NCI-H146 treated with DMSO at 0.1 percent for 48 hours (cell line): ENCODE data around the gene KLHL29.

Source experiments
- DNase-seq: peaks from one replicate; lab custom pipeline; 2025; ENCODE audit not compliant: unreplicated experiment; lab: John Stamatoyannopoulos, UW

KLHL29 gene

DNA sequence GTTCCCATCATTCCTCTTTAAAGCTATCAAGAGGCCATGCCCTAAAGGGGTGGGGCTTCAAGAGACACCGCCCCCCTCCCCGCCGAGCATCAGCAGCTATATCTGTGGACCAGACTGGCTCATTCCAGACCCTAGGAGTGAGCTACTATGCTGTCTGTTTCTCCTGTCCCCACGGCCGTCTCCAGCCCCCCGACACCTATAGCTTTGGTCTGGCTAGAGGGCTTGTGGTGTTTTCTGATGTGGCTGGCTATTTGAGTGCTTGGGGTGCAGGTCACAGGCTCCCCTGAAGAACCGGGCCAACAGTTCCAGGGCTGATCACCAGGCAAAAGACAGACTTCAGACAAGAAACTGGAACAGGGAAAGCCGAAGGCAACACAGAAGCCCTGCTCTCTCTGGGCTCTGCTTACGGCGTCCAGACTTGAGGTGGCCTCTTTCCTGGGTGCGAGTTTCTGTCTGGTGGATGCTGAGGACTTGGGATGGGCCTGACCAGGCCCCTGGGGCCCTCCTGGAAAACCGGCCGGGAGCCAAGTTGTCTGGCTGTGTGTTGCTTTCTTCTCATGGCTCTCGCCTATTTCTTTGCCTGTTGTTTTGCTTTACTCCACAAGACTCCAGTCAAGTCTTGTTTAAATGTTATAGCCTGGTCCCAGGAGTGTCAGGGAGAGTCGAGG, 83.6 kb downstream of the KLHL29 start:
- DNase-seq: no peak

DNA sequence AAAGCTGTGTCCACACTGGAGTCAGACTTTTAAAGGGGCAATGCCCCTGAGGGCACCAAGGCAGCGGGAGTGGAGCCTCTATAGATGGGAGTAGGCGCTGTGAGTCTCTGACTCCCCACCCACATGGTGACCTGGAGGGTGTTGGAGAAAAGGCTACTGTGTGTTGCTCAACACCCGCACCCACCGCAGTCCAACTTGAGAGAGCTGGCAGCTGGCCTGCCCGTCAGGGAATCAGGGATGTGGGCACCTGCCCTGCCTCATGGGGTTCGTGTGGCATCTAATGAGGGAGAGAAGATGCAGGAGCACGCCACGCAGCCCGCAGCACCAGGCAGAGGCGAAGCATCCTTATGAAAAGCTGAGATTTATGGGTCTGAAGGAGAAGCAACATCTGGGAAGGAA, 84.2 kb downstream of the KLHL29 start:
- DNase-seq: no peak

DNA sequence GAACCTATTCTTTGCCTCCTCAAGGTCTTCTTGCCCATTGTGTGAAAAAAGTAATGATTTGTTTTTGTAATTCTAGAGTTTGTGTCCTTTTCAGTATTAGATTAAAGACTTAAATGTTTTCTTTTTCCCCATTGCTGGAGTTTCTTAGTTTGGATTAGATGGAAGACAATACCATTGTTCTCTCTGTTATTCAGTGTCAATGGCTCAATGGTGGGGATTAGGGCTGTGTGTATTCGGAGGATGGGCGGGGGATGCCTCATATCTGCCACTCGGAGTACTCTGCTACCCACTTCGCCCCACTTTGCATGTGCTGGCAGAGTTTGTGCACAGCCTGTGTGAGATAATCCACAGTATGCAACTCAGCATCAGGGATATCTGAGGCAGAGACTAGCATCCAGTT, 90.1 kb downstream of the KLHL29 start:
- DNase-seq: no peak

GRCh38 chr2:23475473-23475872, 90.5 kb downstream of the KLHL29 start:
- DNase-seq: no peak

DNA sequence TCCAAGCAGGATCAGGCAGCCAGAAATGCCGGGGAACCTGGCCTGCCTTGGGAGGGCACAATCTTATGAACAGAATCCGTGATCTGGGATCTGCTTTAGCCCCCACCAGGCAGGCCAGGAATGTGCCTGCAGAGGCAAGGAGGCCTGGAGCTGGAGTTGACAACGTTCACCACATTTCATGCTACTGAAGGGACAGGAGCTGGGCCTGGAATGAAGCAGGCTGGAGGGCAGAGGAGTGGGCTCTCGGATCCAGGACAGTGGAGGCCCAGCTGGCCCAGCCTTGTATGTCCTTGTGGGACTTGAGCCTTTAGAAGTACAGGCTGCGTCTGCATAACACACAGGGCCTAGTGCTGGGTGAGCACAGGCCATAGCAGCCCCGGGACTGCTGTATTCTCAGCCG, 91.8 kb downstream of the KLHL29 start:
- DNase-seq: no peak

- no peak for DNase-seq
Observed at GRCh38 chr2:23477392-23477791, 92.4 kb downstream of the KLHL29 start.

DNA sequence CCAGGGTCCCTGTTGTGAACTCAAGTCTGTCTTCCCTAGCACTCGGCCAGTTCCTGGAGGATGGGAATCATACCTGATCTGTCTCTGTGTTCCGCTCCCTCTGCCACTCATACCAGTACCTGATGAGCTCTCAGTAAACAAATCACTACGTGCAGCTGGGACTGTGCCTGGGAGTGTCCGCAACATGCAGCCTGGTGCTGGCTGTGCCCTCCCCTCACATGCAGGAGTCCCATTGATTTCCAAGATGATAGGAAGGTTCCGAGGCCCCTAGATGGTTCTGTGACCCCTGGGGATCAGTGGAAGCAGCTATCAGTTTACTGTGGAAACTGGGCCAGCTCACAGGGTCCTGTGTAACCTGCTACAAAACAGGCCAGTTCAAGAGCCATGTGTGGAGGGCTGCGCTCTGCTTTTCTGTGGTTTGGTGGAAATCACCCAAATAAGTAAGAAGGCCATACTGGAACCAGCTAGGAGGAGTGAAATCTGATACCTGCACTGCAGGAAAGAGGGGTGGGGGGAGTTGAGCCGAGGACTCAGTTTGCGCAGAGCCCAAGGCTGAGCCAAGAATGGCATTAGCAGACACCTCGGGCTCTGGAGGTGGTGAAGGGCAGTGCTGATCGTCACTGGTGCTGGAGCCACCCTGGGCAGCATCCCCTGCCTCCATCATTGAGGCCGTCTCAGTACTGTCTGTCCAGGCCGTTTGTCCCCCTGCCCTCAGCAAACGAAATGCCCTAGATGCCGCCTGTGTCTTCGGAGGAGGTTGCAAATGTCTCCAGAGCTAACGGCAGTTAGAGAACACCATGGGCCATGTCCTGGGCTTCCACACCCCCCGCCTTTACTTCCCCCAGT, 93.3 kb downstream of the KLHL29 start:
- DNase-seq: no peak

DNA sequence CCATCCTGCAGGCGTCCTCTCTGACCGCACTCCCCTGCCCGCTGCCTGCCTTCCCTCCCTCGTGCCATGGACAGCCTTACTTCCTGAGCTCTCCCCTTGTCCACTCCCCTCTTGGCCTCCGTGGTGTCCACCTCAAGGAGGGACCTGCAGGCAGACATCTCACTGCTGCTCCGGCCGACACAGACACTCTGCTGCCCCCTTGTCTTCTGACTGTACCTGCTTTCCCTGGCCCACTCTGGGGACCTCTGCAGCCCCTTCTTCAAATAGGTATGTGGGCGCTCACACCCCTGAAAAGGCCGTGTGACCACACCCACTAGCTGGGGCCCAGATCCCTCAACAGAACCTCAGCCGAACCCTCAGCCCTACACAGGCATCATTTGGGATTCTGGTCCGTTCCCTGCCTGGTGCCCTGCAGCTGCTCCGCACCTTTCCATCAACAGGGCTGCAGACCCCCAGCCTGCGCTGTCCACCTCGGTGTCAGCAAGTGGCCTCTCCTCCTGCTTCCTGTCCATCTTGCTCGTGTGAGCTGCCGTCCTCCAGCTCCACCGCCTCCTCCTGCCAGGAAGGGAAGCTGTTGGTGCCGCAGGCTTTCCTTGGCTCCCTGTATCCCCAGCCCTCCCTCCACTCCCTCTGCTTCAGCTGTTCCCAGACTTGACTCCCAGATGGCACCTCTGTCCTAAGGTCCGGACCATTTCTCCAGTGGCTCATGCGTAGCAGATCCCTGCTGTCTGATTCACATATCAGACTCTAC, 94.1 kb downstream of the KLHL29 start:
- no peak for DNase-seq

- DNase-seq: no peak
Observed at GRCh38 chr2:23480957-23481797, 96.2 kb downstream of the KLHL29 start.

DNA sequence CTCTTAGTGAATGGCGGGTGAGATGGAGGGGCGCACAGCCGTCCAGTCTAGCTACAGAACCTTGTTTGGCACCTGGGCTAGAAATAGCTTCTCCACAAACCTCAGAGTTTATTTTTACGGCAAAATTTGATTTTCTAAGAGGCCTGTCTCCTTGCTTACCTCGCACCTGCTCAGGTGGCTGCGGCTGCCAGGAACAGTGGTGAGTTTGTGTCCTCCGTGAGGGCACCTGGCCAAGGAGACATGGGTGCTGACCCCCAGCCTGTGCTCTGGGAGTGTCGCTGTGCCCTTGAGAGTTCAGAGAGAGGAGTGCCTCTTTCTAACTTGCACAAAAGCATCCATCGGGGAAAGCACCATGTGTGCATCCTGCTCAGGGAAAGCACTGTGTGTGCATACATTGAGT, 97.2 kb downstream of the KLHL29 start:
- DNase-seq: no peak

DNA sequence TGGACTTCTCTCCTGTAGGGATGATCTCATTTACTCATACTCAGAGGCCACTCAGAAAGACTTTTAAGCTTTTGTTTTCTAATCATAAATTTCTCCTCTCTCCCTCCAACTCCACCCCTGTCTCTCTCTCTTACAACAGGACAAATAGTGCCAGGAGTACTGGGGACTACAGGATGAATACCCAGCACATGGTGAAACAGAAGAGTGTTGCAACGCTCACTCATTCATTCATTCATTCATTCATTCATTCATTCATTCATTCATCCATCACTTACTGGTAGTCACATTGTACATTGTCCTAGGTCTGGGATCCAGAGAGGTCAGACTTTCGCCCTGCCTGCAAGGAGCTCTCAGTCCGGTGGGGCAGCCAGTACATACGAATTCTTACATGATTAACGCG, 97.6 kb downstream of the KLHL29 start:
- DNase-seq: no peak

DNA sequence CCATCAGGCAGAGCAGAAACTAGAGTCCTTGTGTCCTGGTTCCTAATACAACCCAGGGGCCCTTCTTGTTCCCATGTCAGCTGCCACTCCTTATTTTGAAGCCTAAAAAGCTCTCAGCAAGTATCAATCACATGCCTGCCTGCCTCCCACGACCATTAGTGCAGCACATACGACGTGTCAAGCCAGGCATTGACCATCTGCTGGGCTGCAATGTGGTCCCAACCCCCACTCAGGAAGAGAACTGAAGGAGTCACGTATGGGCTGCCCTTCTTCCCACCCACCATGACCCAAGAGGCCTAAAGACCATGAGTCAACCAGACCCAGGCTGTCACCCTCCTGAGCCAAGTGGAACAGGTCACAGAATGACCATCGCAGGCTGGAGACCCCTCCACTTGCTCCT, 98.8 kb downstream of the KLHL29 start:
- DNase-seq: no peak

DNA sequence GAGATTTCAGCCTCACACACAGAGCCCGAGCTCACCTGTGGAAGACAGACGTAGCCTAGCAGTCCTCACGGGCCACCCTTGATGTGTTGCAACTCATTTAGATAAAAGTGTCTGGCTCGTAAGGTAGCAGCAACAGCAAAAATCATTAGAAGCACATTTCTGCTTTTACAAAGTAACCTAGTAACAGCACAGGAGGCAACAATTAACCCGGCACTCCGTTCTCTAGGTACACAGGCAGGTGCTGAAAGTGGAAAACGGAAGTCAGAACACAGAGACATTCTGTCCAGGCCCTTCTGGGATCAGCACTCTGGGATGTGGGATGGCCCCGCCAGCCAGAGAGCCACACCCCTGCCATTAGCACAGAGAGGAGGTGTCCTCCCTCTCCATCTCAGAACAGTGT, 99.3 kb downstream of the KLHL29 start:
- DNase-seq: no peak

DNA sequence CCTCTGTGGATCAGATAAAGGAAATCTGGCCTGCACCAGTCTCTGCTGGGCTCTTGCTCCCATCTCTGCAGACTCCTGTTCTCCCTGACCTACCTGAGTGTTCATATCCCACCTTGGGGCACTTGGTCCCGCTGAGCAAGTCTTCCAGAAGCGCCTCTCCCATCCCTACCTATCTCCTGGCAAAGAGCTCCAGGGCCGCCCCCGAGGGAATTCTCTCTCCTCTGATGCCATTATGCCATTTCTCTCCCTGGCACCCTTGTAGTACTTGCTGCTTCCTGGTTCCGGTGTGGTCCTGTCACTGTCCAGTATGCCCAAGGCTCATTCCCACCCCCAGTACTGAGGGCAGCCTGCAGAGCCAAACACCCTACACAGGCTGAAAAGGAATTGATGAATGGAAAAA, 99.8 kb downstream of the KLHL29 start:
- no peak for DNase-seq

DNA sequence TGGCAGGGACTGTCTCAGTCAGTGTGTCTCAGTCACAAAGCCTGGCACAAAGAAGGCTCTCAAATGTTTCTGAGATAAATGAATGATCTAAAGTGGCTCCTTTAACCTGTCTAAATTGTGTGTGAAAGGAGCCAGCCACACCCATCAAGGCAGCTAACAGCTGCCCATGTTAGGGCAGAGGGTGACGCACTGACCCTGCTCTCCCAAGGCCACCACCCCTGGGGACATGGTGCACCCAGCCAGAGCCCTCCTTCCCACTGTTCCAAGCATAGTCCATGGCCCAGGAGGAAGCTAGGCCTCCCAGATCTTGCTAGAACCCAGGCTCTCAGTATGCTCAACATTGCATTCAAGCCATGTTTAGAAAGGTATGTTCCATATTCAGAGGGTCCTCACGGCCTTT, 100.3 kb downstream of the KLHL29 start:
- DNase-seq: no peak

- no peak for DNase-seq
Observed at GRCh38 chr2:23485841-23486683, 101.1 kb downstream of the KLHL29 start.

DNA sequence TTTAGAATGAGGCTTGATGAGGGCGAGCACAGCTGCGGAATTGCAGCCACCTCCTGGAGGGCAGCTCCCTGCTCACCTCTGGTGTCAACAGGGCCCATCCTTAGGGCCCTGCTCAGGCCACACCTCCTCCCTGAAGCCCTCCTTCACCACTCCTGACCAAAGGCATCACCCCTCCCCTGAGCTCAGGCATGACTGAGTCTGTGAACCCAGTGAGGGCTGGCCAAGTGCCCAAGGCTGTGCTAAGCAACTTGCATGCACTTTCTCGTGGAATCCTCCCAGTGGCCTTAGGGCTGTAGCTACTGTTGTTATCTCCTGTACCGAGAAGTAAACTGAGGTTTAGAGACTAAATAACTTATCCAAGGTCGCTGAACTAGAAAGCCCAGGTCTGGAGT, 101.7 kb downstream of the KLHL29 start:
- DNase-seq: no peak

- DNase-seq: no peak
Observed at GRCh38 chr2:23487735-23488492, 102.9 kb downstream of the KLHL29 start.

- DNase-seq: no peak
Observed at GRCh38 chr2:23488584-23488983, 103.6 kb downstream of the KLHL29 start.
